ENCODE measurements around the gene PKNOX2. TPM values are rescaled to one million over a fixed set of nuclear protein-coding genes. Genes with fewer than 3 reads are reported as not detected.

The PKNOX2 gene
- total RNA-seq, 1 experiment from 2014 or later, result not detected

- BruUV-seq (replicated peaks), result no TSS peak
- H3K27me3 Mint-ChIP-seq (ENCODE audit: unreplicated experiment), result peaks cover 100% of the 10 kb centered on the region
- CTCF ChIA-PET, result no interaction called here
These were observed 210.6 kb downstream of the PKNOX2 start for GRCh38 chr11:125375146-125375545.

DNA sequence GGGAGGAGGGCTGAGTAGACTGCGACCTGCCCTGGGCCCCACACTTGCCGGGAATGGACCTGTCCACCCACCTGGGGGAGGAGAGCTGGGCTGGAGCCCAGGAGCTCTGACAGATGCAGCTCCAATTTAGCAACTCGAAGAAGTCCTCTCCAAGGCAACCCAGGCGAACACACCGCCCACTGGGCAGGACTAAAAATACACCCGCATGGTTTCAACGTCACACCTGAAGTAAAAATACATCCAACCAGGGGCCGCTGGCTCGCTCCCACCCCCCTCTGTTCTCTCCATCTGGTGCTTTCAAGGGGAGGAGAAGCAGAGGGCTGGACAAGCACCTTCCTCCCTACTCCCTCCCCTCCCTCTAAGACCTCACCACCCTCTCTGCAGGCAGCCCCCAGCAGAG is 211.6 kb downstream of the PKNOX2 start:
- H3K4me3 Mint-ChIP-seq (ENCODE audit: low read depth, unreplicated experiment), result no peak overlapping the region
- H3K36me3 Mint-ChIP-seq (ENCODE audit: insufficient read depth, unreplicated experiment), result no peaks in the 10 kb centered on the region
- CTCF ChIA-PET, result no interaction called here
- H3K27me3 Mint-ChIP-seq (ENCODE audit: unreplicated experiment), result peaks cover 100% of the 10 kb centered on the region
- no TSS peak for BruUV-seq (replicated peaks)
- no peak for TF ChIP-seq CTCF (IDR thresholded peaks at IDR 0.05; ENCODE audit: unreplicated experiment)
- no peak for DNase-seq
- H3K4me1 Mint-ChIP-seq (ENCODE audit: low read depth, unreplicated experiment), result no peaks in the 10 kb centered on the region
- intact Hi-C loops (cut with micrococcal nuclease; ENCODE audit: unreplicated experiment), result no loop called here
- H3K27ac Mint-ChIP-seq (ENCODE audit: unreplicated experiment), result no peak overlapping the region
- H3K9me3 Mint-ChIP-seq (ENCODE audit: low read depth, unreplicated experiment), result no peaks in the 10 kb centered on the region

More at GRCh38 chr11:125375146-125375545, 210.6 kb downstream of the PKNOX2 start:
- DNase-seq, result no peak
- H3K4me3 Mint-ChIP-seq (ENCODE audit: low read depth, unreplicated experiment), result no peak overlapping the region
- H3K4me1 Mint-ChIP-seq (ENCODE audit: low read depth, unreplicated experiment), result no peaks in the 10 kb centered on the region
- H3K9me3 Mint-ChIP-seq (ENCODE audit: low read depth, unreplicated experiment), result no peaks in the 10 kb centered on the region
- no peaks in the 10 kb centered on the region for H3K36me3 Mint-ChIP-seq (ENCODE audit: insufficient read depth, unreplicated experiment)
- intact Hi-C loops (cut with micrococcal nuclease; ENCODE audit: unreplicated experiment), result no loop called here
- H3K27ac Mint-ChIP-seq (ENCODE audit: unreplicated experiment), result no peak overlapping the region
- TF ChIP-seq CTCF (IDR thresholded peaks at IDR 0.05; ENCODE audit: unreplicated experiment), result no peak

DNA sequence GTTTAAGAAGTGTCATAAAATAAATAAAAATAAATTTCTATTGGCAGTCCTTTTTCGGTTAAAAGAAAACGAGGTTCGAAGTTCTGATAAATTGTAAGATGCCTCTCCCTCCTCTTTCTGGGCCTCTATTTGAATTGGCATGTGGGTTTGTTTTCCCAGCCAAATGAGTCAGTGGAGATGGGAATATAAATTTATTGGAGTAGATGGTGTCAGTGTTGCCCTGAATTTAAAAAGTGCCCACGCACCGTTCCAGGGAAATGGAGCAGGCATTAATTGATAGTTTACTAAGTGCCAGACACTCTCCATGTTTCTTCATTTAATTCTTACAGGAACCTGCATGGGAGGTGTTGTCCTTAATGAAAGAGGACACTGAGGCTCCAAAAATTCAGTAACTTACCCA is 212.3 kb downstream of the PKNOX2 start:
- BruUV-seq (replicated peaks), result no TSS peak
- no peak overlapping the region for H3K27ac Mint-ChIP-seq (ENCODE audit: unreplicated experiment)
- H3K27me3 Mint-ChIP-seq (ENCODE audit: unreplicated experiment), result peaks cover 100% of the 10 kb centered on the region
- H3K36me3 Mint-ChIP-seq (ENCODE audit: insufficient read depth, unreplicated experiment), result no peaks in the 10 kb centered on the region
- TF ChIP-seq CTCF (IDR thresholded peaks at IDR 0.05; ENCODE audit: unreplicated experiment), result no peak
- H3K4me3 Mint-ChIP-seq (ENCODE audit: low read depth, unreplicated experiment), result no peak overlapping the region
- H3K4me1 Mint-ChIP-seq (ENCODE audit: low read depth, unreplicated experiment), result no peaks in the 10 kb centered on the region
- no peaks in the 10 kb centered on the region for H3K9me3 Mint-ChIP-seq (ENCODE audit: low read depth, unreplicated experiment)
- CTCF ChIA-PET, result no interaction called here
- intact Hi-C loops (cut with micrococcal nuclease; ENCODE audit: unreplicated experiment), result no loop called here
- DNase-seq, result no peak

GRCh38 chr11:125378083-125378482 is 213.5 kb downstream of the PKNOX2 start:
- peaks cover 97% of the 10 kb centered on the region for H3K27me3 Mint-ChIP-seq (ENCODE audit: unreplicated experiment)
- BruUV-seq (replicated peaks), result no TSS peak
- H3K4me1 Mint-ChIP-seq (ENCODE audit: low read depth, unreplicated experiment), result no peaks in the 10 kb centered on the region
- no peaks in the 10 kb centered on the region for H3K9me3 Mint-ChIP-seq (ENCODE audit: low read depth, unreplicated experiment)
- H3K27ac Mint-ChIP-seq (ENCODE audit: unreplicated experiment), result no peak overlapping the region
- no peak for TF ChIP-seq CTCF (IDR thresholded peaks at IDR 0.05; ENCODE audit: unreplicated experiment)
- CTCF ChIA-PET, result no interaction called here
- H3K36me3 Mint-ChIP-seq (ENCODE audit: insufficient read depth, unreplicated experiment), result no peaks in the 10 kb centered on the region
- no peak for DNase-seq
- intact Hi-C loops (cut with micrococcal nuclease; ENCODE audit: unreplicated experiment), result no loop called here
- no peak overlapping the region for H3K4me3 Mint-ChIP-seq (ENCODE audit: low read depth, unreplicated experiment)
